GM19468 (cell line): ENCODE measurements around the gene MS4A3.
"Not testable (repeated sequence)": the region's sequence is repeated elsewhere in the genome, so short reads cannot be mapped to it uniquely, and the experiment has no call there.

ENCODE experiments used
- ATAC-seq: cut with Tn5 transposase; IDR thresholded peaks from one replicate; pipeline ENCODE4 v1.9.1; 2021; ENCODE audit warnings: mild to moderate bottlenecking, moderate library complexity, moderate number of reproducible peaks; ENCODE audit not compliant: unreplicated experiment; ENCODE audit errors: extremely low read depth

Gene MS4A3

DNA sequence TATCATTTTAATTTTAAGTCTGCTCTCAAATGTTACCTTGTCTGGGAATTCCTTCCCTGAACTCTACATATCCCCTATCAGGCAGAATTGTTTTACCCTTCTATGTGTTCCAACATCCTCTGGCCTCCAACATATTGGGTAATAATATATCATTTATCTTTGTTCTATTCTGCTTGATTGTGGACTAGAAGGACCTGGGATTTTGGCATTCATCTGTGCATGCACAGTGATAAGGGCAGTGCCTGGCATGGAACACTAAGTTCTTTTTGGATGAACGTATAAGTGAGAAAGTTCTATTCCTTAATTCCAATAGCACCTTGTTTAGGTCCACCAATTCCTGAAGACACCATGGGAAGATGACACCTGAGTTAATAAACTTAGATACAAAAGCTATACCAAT is 30.8 kb downstream of the MS4A3 start:
- ATAC-seq: no peak

DNA sequence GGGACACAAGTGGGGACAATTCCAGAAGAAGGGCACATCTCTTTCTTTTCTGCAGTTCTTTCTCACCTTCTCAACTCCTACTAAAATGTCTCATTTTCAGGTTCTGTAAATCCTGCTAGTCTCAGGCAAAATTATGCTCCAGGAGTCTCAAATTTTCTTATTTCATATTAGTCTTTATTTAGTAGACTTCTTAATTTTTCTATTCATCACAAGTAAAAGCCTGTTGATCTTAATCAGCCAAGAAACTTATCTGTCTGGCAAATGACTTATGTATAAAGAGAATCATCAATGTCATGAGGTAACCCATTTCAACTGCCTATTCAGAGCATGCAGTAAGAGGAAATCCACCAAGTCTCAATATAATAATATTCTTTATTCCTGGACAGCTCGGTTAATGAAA is 31.9 kb downstream of the MS4A3 start, which contains the start of gene MS4A2:
Gene MS4A2 (plus strand): TSS at position 301 of the 400 bp plus-strand sequence. CDS start 102 bp downstream, outside the sequence.
- no peak for ATAC-seq

DNA sequence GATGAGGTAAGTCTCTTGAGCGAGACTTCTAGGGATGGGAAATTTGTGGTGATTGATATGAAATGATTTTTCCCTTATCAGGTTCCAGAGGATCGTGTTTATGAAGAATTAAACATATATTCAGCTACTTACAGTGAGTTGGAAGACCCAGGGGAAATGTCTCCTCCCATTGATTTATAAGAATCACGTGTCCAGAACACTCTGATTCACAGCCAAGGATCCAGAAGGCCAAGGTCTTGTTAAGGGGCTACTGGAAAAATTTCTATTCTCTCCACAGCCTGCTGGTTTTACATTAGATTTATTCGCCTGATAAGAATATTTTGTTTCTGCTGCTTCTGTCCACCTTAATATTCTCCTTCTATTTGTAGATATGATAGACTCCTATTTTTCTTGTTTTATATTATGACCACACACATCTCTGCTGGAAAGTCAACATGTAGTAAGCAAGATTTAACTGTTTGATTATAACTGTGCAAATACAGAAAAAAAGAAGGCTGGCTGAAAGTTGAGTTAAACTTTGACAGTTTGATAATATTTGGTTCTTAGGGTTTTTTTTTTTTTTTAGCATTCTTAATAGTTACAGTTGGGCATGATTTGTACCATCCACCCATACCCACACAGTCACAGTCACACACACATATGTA is 39.1 kb downstream of the MS4A3 start:
- no peak for ATAC-seq

DNA sequence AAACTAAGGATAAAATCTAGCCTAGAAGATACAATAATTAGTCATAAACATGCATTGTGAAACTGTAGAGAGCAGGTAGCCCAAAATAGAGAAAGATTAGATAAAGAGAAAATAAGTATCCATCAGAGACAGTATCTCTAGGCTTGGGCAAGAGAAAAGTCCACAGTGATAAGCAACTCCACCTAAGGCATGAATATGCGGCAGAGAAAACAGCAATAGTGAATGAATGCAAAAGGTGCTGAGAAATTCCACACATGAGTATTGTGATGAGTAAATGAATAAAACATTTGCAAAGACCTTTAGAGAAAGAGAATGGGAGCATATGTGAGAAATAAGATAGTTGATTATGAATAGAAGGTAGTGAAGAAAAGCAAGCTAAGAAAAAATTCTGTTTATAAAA is 40.7 kb downstream of the MS4A3 start:
- ATAC-seq: no peak

DNA sequence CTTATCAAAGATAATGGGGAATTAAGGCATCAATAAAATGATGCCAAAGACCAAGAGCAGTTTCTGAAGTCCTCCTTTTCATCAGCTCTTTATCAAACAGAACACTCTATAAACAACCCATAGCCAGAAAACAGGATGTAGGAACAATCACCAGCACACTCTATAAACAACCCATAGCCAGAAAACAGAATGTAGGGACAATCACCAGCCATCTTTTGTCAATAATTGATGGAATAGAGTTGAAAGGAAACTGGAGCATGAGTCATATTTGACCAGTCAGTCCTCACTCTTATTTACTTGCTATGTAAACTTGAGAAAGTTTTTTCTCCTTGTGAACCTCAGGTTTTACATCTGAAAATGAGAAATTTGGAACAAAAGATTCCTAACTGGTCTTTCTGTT is 42.0 kb downstream of the MS4A3 start:
- no peak for ATAC-seq

DNA sequence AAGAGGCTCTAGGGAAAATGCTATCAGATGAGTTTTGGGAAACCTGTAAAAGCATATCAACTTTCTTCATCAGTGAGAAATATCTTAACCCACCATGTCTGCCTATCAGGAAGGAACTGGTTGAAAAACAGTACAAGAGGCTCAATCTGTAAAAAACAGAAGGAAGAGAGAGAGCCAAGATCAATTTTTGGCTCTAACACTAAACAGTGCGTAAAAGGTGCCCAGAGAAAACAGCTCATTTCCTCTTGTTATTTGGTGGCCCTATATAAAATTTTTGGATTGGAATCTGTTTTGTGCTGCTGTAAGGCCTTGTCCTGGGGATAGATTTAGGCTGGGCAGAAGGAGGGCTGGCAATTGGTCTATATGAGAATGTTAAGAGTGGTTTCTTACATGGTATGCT is 44.1 kb downstream of the MS4A3 start:
- ATAC-seq: no peak

DNA sequence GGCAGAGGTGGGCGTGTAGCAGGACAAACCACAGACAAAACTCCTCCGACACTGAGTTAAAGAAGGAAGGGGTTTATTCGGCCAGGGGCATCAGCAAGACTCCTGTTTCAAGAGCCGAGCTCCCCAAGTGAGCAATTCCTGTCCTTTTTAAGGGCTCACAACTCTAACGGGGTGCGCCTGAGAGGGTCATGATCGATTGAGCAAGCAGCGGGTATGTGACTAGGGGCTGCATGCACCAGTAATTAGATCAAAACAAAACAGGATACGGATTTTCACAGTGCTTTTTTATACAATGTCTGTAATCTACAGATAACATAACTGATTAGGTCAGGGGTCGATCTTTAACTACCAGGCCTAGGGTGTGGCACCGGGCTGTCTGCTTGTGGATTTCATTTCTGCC is 44.9 kb downstream of the MS4A3 start:
- ATAC-seq: not testable (repeated sequence)

DNA sequence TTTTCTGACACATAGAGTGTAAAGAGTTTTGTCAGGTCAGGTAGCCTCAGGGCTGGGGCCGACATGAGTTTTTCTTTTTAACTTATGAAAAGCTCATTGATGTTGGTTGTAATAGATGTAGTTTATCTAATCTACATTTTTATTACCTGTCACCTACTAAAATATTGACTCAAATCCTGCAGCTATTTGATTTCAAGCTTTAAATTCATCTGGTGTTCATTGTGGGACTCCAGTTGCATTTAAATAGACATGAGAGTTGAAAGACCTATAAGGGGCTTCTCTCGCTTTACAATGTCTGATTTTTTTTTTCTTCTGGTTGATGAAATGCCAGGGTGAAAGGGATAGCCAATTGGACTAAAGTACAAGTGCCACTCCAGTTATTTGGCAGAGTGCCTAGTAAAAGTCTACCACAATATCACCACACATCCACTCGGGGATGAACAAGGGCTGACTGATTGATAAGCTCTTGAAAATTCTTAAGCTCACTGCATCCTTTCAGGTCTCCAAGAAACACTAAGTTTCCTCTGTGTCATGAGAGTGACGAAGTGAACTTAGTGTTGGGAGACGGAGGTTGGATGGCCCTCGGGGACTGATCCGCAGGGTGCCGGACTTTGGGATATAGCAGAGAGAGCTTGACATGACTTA is 48.1 kb downstream of the MS4A3 start:
- not testable (repeated sequence) for ATAC-seq

DNA sequence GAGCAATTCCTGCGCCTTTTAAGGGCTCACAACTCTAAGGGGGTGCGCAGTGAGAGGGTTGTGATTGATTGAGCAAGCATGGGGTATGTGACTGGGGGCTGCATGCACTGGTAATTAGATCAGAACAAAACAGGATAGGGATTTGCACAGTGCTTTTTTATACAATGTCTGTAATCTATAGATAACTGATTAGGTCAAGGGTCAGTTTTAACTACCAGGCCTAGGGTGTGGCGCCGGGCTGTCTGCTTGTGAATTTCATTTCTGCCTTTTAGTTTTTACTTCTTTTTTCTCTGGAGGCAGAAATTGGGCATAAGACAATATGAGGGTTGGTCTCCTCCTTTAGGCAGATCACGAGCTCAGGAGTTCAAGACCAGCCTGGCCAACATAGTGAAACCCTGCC is 52.2 kb downstream of the MS4A3 start:
- not testable (repeated sequence) for ATAC-seq

DNA sequence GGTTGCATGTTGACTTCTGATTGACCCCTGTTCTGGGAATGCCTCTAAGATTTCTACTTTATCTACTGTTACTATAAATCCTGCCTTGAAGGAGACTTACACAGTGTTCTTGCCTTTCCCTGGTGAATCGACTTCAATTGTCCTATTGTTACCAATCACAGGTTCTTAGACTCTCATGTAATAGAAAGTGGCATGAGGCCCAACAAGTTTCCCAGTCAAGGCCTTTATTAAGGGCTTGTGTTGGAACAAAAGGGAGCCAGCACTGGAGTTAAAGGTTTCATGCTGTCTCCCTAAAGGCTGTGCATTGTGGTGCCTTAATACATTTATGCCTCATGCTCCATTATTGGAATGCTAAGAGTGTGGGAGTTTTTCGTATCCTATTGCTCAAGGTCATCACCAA is 55.3 kb downstream of the MS4A3 start:
- ATAC-seq: no peak

DNA sequence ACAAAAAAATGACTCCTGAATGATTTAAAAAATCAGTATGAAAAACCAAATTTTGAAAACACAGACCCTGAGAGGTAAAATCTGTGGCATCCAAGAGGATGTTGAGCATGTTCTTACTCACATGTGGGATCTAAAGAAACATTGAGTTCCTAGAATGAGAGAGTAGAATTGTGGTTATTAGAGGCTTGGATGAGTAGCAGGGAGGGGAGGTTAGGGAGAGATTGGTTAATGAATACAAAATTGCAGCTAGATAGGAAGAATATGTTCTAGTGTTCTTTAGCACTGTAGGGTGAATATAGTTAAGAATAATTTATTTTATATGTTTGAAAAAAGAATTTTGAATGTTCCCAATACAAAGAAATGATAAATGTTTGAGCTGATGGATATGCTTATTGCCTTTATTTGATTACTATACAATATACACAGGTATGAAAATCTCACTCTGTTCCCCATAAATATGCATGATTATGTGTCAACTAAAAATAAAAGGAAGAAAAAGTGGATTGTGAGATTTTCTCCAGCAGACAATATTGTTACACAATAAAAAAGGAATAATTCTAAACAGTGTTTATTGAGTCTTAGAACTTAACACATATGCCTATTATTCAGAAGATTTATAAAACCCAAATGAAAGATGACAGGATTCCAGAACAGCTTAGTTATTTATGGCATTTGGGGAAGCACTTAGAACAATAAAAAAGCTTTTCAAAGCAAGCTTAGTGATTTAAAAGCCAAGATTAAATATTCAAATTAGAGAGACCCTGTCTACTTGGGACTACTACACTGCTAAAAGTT is 60.7 kb downstream of the MS4A3 start:
- ATAC-seq: no peak

DNA sequence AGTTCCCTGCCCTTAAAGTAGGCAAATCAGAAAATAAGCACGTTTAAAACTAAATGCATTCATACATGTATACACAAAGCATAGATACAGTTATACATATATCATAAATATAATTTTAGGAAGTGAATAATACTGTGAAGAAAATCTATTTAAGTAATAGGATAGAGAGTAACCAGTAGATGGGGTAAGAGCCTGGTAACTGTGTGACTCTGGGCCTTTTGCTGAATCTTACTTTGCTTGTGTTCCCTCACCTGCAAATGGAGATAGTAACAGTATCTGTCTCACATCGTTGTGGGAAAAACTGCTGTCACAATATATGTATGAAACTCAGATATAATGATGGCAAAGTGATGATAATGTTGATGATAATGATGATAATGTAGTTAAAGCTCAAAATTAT is 61.9 kb downstream of the MS4A3 start:
- ATAC-seq: no peak

DNA sequence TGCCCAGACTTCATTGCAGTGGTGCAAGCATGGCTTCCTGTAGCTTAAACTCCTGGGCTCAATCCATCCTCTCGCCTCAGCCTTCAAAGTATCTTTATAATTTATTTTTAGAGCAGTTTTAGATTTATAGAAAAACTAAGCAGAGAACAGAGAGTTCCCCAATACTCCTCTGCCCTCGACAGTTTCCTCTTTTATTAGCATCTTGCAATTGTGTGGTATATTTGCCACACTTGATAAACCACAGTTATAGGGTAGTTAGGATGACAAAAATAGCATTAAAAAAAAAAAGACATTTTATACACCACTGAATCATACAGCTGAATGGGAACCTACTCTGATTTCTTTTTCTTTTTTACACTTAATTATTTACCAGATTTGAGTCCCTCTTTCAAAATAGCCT is 63.2 kb downstream of the MS4A3 start:
- ATAC-seq: no peak
